Neural cell (in vitro differentiated cells): ENCODE data around the gene IRX6. TPM values are rescaled to one million over a fixed set of nuclear protein-coding genes. Genes with fewer than 3 reads are reported as not detected.

Source experiments
- H2AFZ ChIP-seq: fragments of 200-600, 300-800 bp; sonication (generic), shearing (Covaris generic); 2 replicates; pipeline ENCODE4 v1.6.0; 2014; ENCODE audit warnings: low read depth, mild to moderate bottlenecking, antibody characterized with exemption, low read length, moderate library complexity
- H3F3A ChIP-seq: fragments of 200-600 bp; shearing (Covaris generic); 2 replicates; pipeline ENCODE4 v1.6.1; 2016; ENCODE audit warnings: mild to moderate bottlenecking, moderate library complexity, mixed read lengths, antibody characterized with exemption, low read length; ENCODE audit not compliant: insufficient read depth, poor library complexity, severe bottlenecking
- H3K27ac ChIP-seq: fragments of 200-600, 300-800 bp; sonication (generic), shearing (Covaris generic); 2 replicates; pipeline ENCODE4 v1.5.1; 2014; ENCODE audit warnings: mild to moderate bottlenecking, low read length, moderate library complexity
- H3K27me3 ChIP-seq: fragments of 300-800, 200-600 bp; sonication (generic), shearing (Covaris generic); 2 replicates; pipeline ENCODE4 v1.6.0; 2014; ENCODE audit warnings: mild to moderate bottlenecking, low read depth, low read length, moderate library complexity; ENCODE audit not compliant: insufficient read depth
- H3K36me3 ChIP-seq: fragments of 300-800, 200-600 bp; sonication (generic), shearing (Covaris generic); 2 replicates; pipeline ENCODE4 v1.5.1; 2014; ENCODE audit warnings: mild to moderate bottlenecking, antibody characterized with exemption, low read length, moderate library complexity; ENCODE audit not compliant: insufficient read depth
- H3K4me2 ChIP-seq: fragments of 300-800, 200-600 bp; sonication (generic), shearing (Covaris generic); 2 replicates; pipeline ENCODE4 v1.6.0; 2014; ENCODE audit warnings: mild to moderate bottlenecking, low read length
- H3K4me3 ChIP-seq: fragments of 300-800, 200-600 bp; sonication (generic), shearing (Covaris generic); 2 replicates; pipeline ENCODE4 v1.5.1; 2014; ENCODE audit warnings: mild to moderate bottlenecking, low read length, moderate library complexity
- H3K79me2 ChIP-seq: fragments of 200-600 bp; shearing (Covaris generic); replicated peaks from 2 replicates; pipeline ENCODE4 v1.6.0; 2014; ENCODE audit warnings: mild to moderate bottlenecking, low read length, moderate library complexity; ENCODE audit not compliant: insufficient read depth
- H3K9ac ChIP-seq: fragments of 300-800, 200-600 bp; sonication (generic), shearing (Covaris generic); 2 replicates; pipeline ENCODE4 v1.6.1; 2016; ENCODE audit warnings: mild to moderate bottlenecking, low read length, mixed read lengths
- H3K9me2 ChIP-seq: fragments of 200-600 bp; shearing (Covaris generic); 2 replicates; pipeline ENCODE4 v1.6.1; 2016; ENCODE audit warnings: mild to moderate bottlenecking, low read length, mixed read lengths; ENCODE audit not compliant: insufficient read depth
- H3K9me3 ChIP-seq: fragments of 200-600, 300-800 bp; sonication (generic), shearing (Covaris generic); 2 replicates; pipeline ENCODE4 v1.6.1; 2016; ENCODE audit warnings: mild to moderate bottlenecking, mixed run types, low read length, moderate library complexity, mixed read lengths
- H4K20me1 ChIP-seq: fragments of 200-600 bp; shearing (Covaris generic); 2 replicates; pipeline ENCODE4 v1.6.1; 2016; ENCODE audit warnings: mild to moderate bottlenecking, mixed run types; ENCODE audit not compliant: insufficient read depth
- EP300 ChIP-seq: fragments of 450-650 bp; conservative IDR thresholded peaks from 2 replicates; pipeline ENCODE4 v1.6.1; 2014; ENCODE audit warnings: antibody characterized with exemption, mild to moderate bottlenecking, moderate library complexity; ENCODE audit not compliant: poor library complexity, severe bottlenecking
- EZH2 ChIP-seq: fragments of 200-600, 300-800 bp; shearing (Covaris generic), sonication (generic); IDR thresholded peaks from 2 replicates; pipeline ENCODE4 v1.6.1; 2014; ENCODE audit warnings: antibody characterized with exemption, low read length, borderline replicate concordance, mild to moderate bottlenecking; ENCODE audit not compliant: insufficient read depth, poor library complexity, severe bottlenecking
- MXI1 ChIP-seq: fragments of 450-650 bp; conservative IDR thresholded peaks from 2 replicates; pipeline ENCODE4 v1.6.1; 2014; ENCODE audit warnings: antibody characterized with exemption, mild to moderate bottlenecking; ENCODE audit not compliant: poor library complexity, severe bottlenecking
- POLR2AphosphoS5 ChIP-seq: IDR thresholded peaks from 2 replicates; pipeline ENCODE4 v1.6.1; 2012
- RAD21 ChIP-seq: fragments of 450-650 bp; conservative IDR thresholded peaks from 2 replicates; pipeline ENCODE4 v1.6.1; 2014; ENCODE audit warnings: antibody characterized with exemption, mild to moderate bottlenecking, moderate library complexity
- SMC3 ChIP-seq: fragments of 450-650 bp; conservative IDR thresholded peaks from 2 replicates; pipeline ENCODE4 v1.6.1; 2014; ENCODE audit warnings: antibody characterized with exemption, mild to moderate bottlenecking, moderate library complexity; ENCODE audit not compliant: poor library complexity
- TAF1 ChIP-seq: IDR thresholded peaks from 2 replicates; pipeline ENCODE4 v1.6.1; 2012; ENCODE audit warnings: low read depth
- polyA plus RNA-seq: library from polyadenylated mRNA; depleted of rRNA; stranded (reverse); fragments of >200 nt; gene quantifications from 2 replicates; pipeline ENCODE4 v1.2.3, GENCODE V29; 2014
- TF ChIP-seq, protein P1 (sequence below): IDR thresholded peaks from 2 replicates; pipeline ENCODE4 v1.6.1; 2012; ENCODE audit warnings: borderline replicate concordance
- TF ChIP-seq, protein P2 (sequence below): fragments of 450-650 bp; IDR thresholded peaks from 2 replicates; pipeline ENCODE4 v1.5.1; 2014; ENCODE audit warnings: antibody characterized with exemption, mild to moderate bottlenecking, moderate library complexity; ENCODE audit not compliant: poor library complexity, severe bottlenecking

IRX6 gene
- polyA plus RNA-seq, 1 donor from 2014 or later = not detected

DNA sequence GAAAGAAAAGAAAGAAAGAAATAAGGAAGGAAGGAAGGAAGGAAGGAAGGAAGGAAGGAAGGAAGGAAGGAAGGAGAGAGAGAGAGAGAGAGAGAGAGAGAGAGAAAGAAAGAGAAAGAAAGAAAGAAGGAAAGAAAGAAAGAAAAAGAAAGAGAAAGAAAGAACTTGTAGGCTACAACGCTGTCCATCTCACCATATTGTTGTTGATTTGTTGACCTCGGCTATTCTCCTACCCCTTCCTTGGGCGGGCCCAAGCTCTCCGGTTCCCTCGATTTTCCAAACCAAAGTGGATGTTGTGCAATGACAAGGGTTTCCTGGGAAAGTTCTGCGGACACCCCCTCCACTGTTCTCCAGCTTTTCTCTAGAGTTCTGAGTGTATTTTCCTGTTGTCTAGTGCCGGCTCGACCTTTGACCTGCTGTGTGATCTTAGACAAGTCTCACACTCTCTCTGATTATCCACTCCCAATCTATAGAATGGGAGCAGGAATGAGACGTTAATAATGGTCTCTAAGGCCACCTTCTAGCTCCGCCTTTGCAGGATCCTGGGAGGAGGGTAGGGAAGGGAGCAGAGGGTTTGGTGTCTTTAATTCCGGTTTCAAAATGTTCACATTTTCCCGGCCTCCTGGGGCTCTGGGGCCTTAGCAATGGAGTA is 1.6 kb downstream of the IRX6 start:
- no peak overlapping the region for H3K27ac ChIP-seq
- TF ChIP-seq MXI1 = no peak
- TF ChIP-seq EP300 = no peak
- TF ChIP-seq, protein P1, sequence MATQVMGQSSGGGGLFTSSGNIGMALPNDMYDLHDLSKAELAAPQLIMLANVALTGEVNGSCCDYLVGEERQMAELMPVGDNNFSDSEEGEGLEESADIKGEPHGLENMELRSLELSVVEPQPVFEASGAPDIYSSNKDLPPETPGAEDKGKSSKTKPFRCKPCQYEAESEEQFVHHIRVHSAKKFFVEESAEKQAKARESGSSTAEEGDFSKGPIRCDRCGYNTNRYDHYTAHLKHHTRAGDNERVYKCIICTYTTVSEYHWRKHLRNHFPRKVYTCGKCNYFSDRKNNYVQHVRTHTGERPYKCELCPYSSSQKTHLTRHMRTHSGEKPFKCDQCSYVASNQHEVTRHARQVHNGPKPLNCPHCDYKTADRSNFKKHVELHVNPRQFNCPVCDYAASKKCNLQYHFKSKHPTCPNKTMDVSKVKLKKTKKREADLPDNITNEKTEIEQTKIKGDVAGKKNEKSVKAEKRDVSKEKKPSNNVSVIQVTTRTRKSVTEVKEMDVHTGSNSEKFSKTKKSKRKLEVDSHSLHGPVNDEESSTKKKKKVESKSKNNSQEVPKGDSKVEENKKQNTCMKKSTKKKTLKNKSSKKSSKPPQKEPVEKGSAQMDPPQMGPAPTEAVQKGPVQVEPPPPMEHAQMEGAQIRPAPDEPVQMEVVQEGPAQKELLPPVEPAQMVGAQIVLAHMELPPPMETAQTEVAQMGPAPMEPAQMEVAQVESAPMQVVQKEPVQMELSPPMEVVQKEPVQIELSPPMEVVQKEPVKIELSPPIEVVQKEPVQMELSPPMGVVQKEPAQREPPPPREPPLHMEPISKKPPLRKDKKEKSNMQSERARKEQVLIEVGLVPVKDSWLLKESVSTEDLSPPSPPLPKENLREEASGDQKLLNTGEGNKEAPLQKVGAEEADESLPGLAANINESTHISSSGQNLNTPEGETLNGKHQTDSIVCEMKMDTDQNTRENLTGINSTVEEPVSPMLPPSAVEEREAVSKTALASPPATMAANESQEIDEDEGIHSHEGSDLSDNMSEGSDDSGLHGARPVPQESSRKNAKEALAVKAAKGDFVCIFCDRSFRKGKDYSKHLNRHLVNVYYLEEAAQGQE = no peak
- no peak for TF ChIP-seq TAF1
- no peak for TF ChIP-seq POLR2AphosphoS5
- TF ChIP-seq SMC3 = no peak
- TF ChIP-seq, protein P2, sequence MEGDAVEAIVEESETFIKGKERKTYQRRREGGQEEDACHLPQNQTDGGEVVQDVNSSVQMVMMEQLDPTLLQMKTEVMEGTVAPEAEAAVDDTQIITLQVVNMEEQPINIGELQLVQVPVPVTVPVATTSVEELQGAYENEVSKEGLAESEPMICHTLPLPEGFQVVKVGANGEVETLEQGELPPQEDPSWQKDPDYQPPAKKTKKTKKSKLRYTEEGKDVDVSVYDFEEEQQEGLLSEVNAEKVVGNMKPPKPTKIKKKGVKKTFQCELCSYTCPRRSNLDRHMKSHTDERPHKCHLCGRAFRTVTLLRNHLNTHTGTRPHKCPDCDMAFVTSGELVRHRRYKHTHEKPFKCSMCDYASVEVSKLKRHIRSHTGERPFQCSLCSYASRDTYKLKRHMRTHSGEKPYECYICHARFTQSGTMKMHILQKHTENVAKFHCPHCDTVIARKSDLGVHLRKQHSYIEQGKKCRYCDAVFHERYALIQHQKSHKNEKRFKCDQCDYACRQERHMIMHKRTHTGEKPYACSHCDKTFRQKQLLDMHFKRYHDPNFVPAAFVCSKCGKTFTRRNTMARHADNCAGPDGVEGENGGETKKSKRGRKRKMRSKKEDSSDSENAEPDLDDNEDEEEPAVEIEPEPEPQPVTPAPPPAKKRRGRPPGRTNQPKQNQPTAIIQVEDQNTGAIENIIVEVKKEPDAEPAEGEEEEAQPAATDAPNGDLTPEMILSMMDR = no peak
- TF ChIP-seq EZH2 = no peak
- no peak for TF ChIP-seq RAD21
- peaks cover 99% of the 10 kb centered on the region for H3K27me3 ChIP-seq
- H3K4me2 ChIP-seq = no peak overlapping the region
- no peaks in the 10 kb centered on the region for H3K36me3 ChIP-seq
- no peaks in the 10 kb centered on the region for H3K9me2 ChIP-seq
- H3K9ac ChIP-seq = no peak overlapping the region
- no peak overlapping the region for H2AFZ ChIP-seq
- no peak overlapping the region for H3K4me3 ChIP-seq
- H3K9me3 ChIP-seq = no peaks in the 10 kb centered on the region
- H3F3A ChIP-seq = no peaks in the 10 kb centered on the region
- no peaks in the 10 kb centered on the region for H4K20me1 ChIP-seq
- no peaks in the 10 kb centered on the region for H3K79me2 ChIP-seq

DNA sequence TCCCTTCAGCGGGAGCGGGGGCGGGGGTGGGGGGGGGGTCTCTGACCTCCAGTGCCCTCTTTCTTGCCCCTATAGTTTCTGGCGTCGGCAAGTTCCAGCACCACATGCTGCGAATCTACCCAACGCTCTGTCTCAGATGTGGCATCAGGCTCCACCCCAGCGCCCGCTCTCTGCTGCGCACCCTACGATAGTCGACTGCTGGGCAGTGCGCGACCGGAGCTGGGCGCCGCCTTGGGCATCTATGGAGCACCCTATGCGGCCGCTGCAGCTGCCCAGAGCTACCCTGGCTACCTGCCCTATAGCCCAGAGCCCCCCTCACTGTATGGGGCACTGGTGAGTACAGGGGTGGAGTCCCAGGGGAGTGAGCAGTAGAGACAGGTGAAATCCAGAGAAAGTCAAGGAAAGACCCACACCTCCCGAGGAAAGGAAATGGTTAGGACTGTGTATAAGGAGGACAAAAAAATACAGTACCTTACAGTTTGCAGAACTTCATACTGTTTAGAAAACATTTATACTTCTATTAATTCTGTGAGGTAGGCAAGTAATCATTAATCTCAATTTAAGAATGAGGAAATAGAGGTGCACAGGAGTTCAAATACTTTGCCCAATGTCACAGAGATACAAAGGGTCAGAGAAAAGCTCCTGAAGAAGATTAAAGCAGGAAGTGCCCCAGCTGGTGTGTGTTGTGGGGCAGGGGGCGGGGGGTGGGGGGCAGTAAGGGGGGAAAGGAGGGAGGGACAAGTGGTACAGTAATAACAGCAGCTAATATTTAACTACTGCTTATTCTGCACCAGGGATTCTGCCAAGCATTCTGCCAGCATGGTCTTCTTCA is 2.5 kb downstream of the IRX6 start:
- H3K27me3 ChIP-seq = peaks cover 100% of the 10 kb centered on the region
- no peaks in the 10 kb centered on the region for H3K79me2 ChIP-seq
- H3K9ac ChIP-seq = no peak overlapping the region
- no peaks in the 10 kb centered on the region for H3K36me3 ChIP-seq
- H4K20me1 ChIP-seq = no peaks in the 10 kb centered on the region
- H3K9me3 ChIP-seq = no peaks in the 10 kb centered on the region
- H3K27ac ChIP-seq = no peak overlapping the region
- no peaks in the 10 kb centered on the region for H3K9me2 ChIP-seq
- no peaks in the 10 kb centered on the region for H3F3A ChIP-seq
- H3K4me2 ChIP-seq = no peak overlapping the region
- H2AFZ ChIP-seq = no peak overlapping the region
- TF ChIP-seq EP300 (no peak), RAD21 (no peak), MXI1 (no peak), TAF1 (no peak), EZH2 (no peak), SMC3 (no peak), POLR2AphosphoS5 (no peak)
- TF ChIP-seq, protein P1 = no peak
- TF ChIP-seq, protein P2 = no peak
- no peak overlapping the region for H3K4me3 ChIP-seq
